T-helper 2 cell (primary cell): ENCODE measurements around the gene SPINK8.
"Not testable (repeated sequence)": the region's sequence is repeated elsewhere in the genome, so short reads cannot be mapped to it uniquely, and the experiment has no call there.

Experiments
- DNase-seq, 5 experiments: peaks; one replicate each; pipeline versions ENCODE4 v3.0.0 to v3.0.0-alpha.2; 2012 to 2022

SPINK8 gene

GRCh38 chr3:48276911-48277641, 56.4 kb downstream of the SPINK8 start:
- no peak for DNase-seq

DNA sequence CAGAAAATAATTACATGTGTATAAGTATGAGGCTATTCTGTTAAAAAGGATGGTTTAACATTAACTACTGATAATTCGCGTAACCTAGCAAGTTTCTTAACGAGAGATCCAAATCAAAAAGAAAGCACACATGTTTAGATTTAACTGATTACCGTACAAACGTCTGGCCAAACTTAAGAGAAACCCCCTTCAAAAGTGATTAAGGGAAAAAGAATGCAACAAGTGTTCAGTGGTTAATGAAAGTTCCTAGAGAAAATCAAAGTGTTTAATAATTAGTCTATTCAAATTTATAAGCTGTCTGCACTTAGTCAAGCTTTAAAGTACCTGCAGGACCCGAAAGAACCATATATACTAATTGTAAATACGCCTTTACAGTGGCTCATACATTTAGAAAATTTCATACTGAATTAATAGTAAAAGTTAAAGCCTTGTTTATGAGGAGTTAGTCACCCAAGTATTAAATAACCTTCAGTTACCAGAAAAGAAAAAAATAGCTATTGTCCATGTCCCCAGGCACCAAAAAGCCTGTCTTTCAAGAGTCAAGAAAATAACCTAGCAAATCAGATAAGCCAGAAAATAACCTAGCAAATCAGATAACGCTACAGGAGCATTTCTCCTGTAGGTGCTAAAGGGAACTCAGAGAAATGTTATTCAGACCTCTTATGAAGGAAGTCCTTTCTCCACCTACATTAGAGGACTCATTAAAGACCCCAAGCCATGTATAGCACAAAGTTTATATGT, 58.0 kb downstream of the SPINK8 start:
- DNase-seq: no peak

DNA sequence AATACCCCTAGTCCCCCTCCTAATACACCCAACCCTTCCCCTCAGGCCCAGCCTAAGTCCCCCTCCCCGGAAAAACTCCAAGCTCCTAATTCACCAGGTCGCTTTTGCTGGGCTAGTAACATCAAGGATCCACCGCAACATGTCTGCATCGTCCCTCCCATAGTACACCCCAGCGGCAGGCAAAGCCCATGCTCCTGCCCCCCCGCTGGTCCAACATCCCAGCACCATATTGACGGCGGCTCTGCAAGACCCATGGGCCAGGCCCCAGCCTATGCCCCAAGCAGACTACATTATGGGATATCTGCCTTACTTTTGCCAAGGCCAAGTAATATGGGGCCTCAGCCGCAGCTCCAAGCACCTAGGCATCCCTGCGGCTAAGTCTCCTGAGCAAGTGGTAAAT, 59.0 kb downstream of the SPINK8 start:
- DNase-seq: no peak

GRCh38 chr3:48273594-48274211, 59.8 kb downstream of the SPINK8 start:
- DNase-seq: peak in 4 of 5 experiments; percentile 23 to 59 (median 29)

- DNase-seq: no peak
Observed at GRCh38 chr3:48271763-48272498, 61.5 kb downstream of the SPINK8 start.

DNA sequence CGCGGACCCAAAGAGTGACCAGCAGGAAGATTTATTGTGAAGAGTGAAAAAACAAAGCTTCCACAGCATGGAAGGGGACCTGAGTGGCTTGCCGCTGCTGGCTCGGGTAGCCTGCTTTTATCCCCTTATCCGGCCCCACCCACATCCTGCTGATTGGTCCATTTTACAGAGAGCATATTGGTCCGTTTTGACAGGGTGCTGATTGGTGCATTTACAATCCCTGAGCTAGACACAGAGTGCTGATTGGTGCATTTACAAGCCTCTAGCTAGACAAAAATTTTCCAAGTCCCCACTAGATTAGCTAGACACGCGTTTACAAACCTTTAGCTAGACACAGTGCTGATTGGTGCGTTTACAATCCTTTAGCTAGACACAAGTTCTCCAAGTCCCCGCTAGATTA, 62.2 kb downstream of the SPINK8 start:
- DNase-seq: not testable (repeated sequence)

DNA sequence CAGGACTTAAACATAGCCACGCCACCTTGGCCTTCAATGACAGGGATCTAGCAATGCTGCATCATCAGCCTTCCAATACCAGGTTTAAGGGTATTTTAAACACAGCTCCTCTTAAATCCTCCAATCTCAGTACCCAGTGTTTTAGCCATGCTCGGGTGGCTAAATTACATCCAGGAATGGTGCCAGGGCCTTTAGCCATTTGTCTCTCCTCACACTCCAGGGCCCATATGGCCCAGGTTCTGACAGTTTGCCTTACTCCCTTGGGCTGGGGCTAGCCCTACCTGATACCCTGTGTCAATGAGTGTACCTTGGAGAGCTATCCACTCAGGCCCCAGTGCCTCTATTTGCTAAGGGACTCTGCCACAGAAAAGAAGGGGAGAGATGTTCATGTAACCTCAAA, 63.2 kb downstream of the SPINK8 start:
- DNase-seq: no peak

- no peak for DNase-seq
Observed at GRCh38 chr3:48269592-48269991, 63.9 kb downstream of the SPINK8 start.

- DNase-seq: peak in 2 of 5 experiments; percentile 32 to 72
Observed at GRCh38 chr3:48268936-48269561, 64.4 kb downstream of the SPINK8 start.

- DNase-seq: peak in 4 of 5 experiments; percentile 57 to 92 (median 71)
Observed at GRCh38 chr3:48268381-48268935, 65.0 kb downstream of the SPINK8 start.

DNA sequence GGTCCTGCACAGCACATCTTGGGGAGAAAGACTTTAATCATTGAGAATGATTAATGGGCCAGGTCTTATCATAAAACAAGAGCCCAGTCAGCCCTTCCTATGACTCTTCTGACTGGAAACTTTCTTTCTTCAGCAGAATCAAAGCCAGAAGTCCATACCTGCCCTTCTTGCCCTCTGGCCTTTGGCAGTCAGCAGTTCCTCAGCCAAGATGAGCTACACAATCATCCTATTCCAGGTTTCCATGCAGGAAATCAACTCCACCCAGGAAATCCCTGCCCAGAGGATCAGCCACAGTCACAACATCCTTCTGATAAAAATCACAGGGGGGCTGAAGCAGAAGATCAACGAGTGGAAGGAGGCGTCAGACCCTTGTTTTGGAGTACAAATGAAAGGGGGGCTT, 65.7 kb downstream of the SPINK8 start:
- no peak for DNase-seq

- DNase-seq: no peak
Observed at GRCh38 chr3:48258530-48258929, 74.9 kb downstream of the SPINK8 start.
